ENCODE results near the gene AGBL4. TPM values are rescaled to one million over a fixed set of nuclear protein-coding genes. Genes with fewer than 3 reads are reported as not detected.

Gene AGBL4
- total and polyA plus RNA-seq, 2 of the 4 experiments (the other 2 are of a cell fraction): not detected

GRCh38 chr1:48999321-48999720, 1024.4 kb downstream of the AGBL4 start:
- Histone ChIP-seq H3K4me3 (ENCODE audit: insufficient read depth, low read depth, low read length) (no peak overlapping the region), H4K8ac (ENCODE audit: low read depth in 2 of 2, low read length in 2 of 2) (no peak overlapping the region), H3K23ac (ENCODE audit: low read depth, low read length) (no peak overlapping the region), H4K5ac (ENCODE audit: low read depth, low read length) (no peak overlapping the region), H3K56ac (ENCODE audit: extremely low read depth, insufficient read depth, low read length) (no peak overlapping the region), H2BK15ac (ENCODE audit: low read depth, low read length) (no peak overlapping the region), H2AK9ac (replicated peaks; ENCODE audit: low read depth, low read length, poor library complexity) (no peak overlapping the region), H3K27me3 (ENCODE audit: control insufficient read depth, insufficient read depth, low read length) (no peaks in the 10 kb centered on the region), H4K20me1 (ENCODE audit: insufficient read depth, low read length) (no peaks in the 10 kb centered on the region), H3K18ac (ENCODE audit: low read depth, low read length) (no peak overlapping the region), H3K9me3 (ENCODE audit: control insufficient read depth, insufficient read depth, low read length) (peaks cover 5% of the 10 kb centered on the region; the same call in 1 of the 2 replicates), H3K36me3 (ENCODE audit: control insufficient read depth, insufficient read depth, low read length) (no peaks in the 10 kb centered on the region), H3K14ac (replicated peaks; ENCODE audit: low read depth, low read length) (no peak overlapping the region), H2AFZ (replicated peaks; ENCODE audit: low read length, poor library complexity) (no peak overlapping the region), H2BK120ac (ENCODE audit: low read depth, low read length) (no peak overlapping the region), H3K27ac (ENCODE audit: insufficient read depth, low read length) (no peak overlapping the region), H3K4ac (ENCODE audit: low read depth, low read length) (no peak overlapping the region), H2BK20ac (ENCODE audit: low read depth, low read length) (no peak overlapping the region), H3K9me1 (ENCODE audit: insufficient read depth, low read length) (no peaks in the 10 kb centered on the region), H3K79me1 (ENCODE audit: low read depth in 1 of 2, low read length in 2 of 2) (no peaks in the 10 kb centered on the region), H4K91ac (ENCODE audit: insufficient read depth, low read depth, low read length) (no peak overlapping the region), H2AK5ac (ENCODE audit: low read depth, low read length) (no peak overlapping the region), H2BK5ac (ENCODE audit: low read depth, low read length, poor library complexity, severe bottlenecking) (no peak overlapping the region), H3K9ac (ENCODE audit: low read depth, low read length) (no peak overlapping the region), H3K4me2 (ENCODE audit: low read depth, low read length) (no peak overlapping the region), H3K4me1 (ENCODE audit: control insufficient read depth, insufficient read depth, low read length) (no peaks in the 10 kb centered on the region)
- no TSS peak for BruUV-seq (replicated peaks)
- in situ Hi-C loops (cut with MboI; ENCODE audit: low sequenced_read_pairs): no loop called here
- ATAC-seq (ENCODE audit: low read depth) (no peak), DNase-seq (no peak)
- TF ChIP-seq MXI1 (IDR thresholded peaks at IDR 0.05; ENCODE audit: borderline replicate concordance, low read depth, low read length) (no peak), MAZ (IDR thresholded peaks at IDR 0.05; ENCODE audit: borderline replicate concordance, low read depth, low read length) (no peak), RAD21 (IDR thresholded peaks at IDR 0.05; ENCODE audit: low read length) (no peak), FOS (IDR thresholded peaks at IDR 0.05; ENCODE audit: low read depth, low read length) (no peak), USF2 (IDR thresholded peaks at IDR 0.05; ENCODE audit: low read depth, low read length) (no peak), ELK1 (IDR thresholded peaks at IDR 0.05; ENCODE audit: borderline replicate concordance, low read depth, low read length) (no peak), CEBPB (IDR thresholded peaks at IDR 0.05; ENCODE audit: low read depth, low read length) (no peak), SMC3 (IDR thresholded peaks at IDR 0.05; ENCODE audit: low read depth, low read length) (no peak), RFX5 (IDR thresholded peaks at IDR 0.05; ENCODE audit: low read depth, low read length) (no peak)
- intact Hi-C loops (cut with micrococcal nuclease): no loop called here
- dilution Hi-C loops (cut with HindIII; ENCODE audit: low sequenced_read_pairs, unreplicated experiment): no loop called here
- WGBS, 2 experiments (ENCODE audit: extremely low coverage in 2 of 2, insufficient read length in 1 of 2): 0% methylated on average over 2 of the region's 3 CpGs; no CpG with 5 or more reads in 1 of the 2 experiments
- POLR2A ChIA-PET (ENCODE audit: unreplicated experiment): no interaction called here
- CTCF ChIA-PET: interaction anchor here (0.6 kb wide), 1 partner anchor 28 kb away, joined by 3 read pairs; no protein-coding TSS in a partner anchor
